ENCODE measurements around the gene SPG11. TPM values are rescaled to one million over a fixed set of nuclear protein-coding genes. Genes with fewer than 3 reads are reported as not detected.
A peak's percentile ranks its signal among the peaks of the same experiment; 100 is the strongest.
"Not testable (repeated sequence)": the region's sequence is repeated elsewhere in the genome, so short reads cannot be mapped to it uniquely, and the experiment has no call there.

Gene SPG11
- total RNA-seq, 1 experiment from 2014 or later, result 36.4 TPM

DNA sequence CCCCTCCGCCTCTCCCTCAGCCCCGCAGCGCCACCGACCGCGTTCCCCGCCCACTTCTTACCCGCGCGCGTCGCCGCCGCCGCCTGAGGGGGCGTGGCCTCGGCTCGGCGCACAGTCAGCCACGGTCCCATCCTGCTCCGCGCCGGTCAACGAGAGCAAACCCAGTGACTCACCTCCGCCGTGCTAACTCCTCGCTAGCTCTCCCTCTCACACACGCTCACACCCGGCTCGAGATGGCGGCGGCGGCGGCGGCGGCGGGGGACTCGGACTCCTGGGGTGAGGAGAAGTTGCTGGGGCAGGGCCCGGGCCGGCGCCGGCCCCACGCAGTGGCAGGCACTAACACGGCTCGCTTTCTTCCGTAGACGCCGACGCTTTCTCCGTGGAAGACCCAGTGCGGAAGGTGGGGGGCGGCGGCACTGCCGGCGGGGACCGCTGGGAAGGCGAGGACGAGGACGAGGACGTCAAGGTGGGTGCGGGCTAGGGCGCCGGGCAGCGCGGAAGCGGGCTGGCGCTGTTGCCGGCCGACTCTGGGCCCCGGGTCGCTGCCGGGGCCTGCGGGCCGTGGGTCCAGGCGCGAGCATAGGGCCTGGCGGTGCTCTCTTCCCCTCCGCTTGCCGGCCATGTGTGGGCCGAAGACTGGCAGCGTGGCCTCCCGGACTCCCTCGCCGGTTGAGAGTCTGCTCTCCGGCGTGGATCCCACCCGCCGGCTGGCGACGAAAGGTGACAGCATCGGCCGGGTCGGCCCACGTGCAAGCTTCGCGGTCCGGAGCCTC, 126.3 kb downstream of the SPG11 start, which contains the start of gene EIF3J:
EIF3J (plus strand) TSS at position 186 of the 773 bp plus-strand sequence; CDS start at position 234, 48 bp downstream.
- H3K27me3 ChIP-seq (ENCODE audit: control insufficient read depth, insufficient read depth, low read length), result no peaks in the 10 kb centered on the region
- H3K4me3 ChIP-seq (ENCODE audit: insufficient read depth, low read depth, low read length), result peak within 1 kb of the TSS; percentile 89
- H3K36me3 ChIP-seq (replicated peaks; ENCODE audit: control insufficient read depth, insufficient read depth, low read length), result peaks cover 5% of the 10 kb centered on the region; the same call in 1 of the 2 replicates
- DNase-seq, result peak; percentile 96

DNA sequence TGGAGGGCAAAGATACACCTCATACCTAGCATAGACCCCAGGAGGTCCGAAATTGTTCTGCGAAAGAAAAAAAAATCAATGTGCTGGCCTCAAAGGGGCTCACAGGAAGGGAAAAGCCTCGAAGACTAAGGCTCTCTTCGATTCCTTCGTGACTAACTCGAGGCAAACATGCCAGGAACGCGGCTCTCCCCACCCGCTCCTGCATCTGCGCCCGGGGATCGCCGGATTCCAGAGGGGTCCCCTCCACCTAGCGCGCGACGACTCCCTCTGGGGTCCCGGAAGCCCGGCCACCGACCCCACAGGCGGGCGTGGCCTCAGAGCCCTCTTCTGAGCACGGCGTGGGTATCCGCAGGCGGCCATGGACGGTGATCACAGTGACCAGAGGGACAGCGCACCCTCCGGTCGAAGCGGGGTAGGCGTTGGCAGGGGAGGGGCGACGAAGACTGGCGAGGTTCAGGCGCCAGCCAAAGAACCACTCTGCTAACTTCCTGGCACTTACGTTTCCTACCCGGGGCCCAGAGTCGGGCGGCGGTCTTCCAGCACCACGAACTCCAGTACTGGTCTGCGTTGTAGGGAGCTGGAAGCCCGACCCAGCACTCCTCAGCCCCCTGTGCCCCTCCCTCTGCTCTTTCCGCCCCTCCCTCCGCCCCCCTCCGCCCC, 127.0 kb downstream of the SPG11 start:
- no peak for DNase-seq
- H3K36me3 ChIP-seq (replicated peaks; ENCODE audit: control insufficient read depth, insufficient read depth, low read length), result peaks cover 5% of the 10 kb centered on the region; the same call in 1 of the 2 replicates

DNA sequence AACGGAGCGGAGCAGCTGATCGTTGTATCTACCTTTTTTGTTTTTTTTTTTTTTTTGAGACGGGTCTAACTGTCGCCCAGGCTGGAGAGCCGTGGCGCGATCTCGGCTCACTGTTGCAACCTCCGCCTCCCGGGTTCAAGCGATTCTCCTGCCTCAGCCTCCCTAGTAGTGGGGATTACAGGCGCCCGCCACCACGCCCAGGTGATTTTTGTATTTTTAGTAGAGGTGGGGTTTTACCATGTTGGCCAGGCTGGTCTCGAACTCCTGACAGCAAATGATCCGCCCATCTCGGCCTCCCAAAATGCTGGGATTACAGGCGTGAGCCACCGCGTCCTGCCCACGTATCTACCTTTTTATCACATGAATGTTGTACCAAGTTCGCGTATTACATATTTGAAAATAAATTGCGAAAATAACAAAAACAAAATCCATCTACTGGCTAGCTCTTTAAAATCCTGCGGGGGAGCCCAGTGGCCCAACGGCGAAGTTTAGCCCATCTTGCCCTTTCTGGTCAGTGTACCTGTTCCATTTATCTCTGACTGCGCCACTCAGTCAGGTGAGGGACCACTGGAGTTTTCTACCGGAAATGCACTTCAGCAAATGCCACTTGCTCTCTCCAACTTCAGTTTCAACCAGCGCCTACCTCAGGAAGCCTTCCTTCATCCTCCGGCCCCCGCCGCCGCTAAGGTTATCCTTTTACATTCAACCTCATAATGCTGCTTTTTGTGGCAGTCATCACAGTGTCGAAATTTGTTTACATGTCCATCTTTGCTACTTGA, 127.8 kb downstream of the SPG11 start:
- Histone ChIP-seq H3K4me3 (ENCODE audit: insufficient read depth, low read depth, low read length) (peak overlapping the region; percentile 89), H3K27me3 (ENCODE audit: control insufficient read depth, insufficient read depth, low read length) (no peaks in the 10 kb centered on the region), H3K36me3 (replicated peaks; ENCODE audit: control insufficient read depth, insufficient read depth, low read length) (peaks cover under 1% of the 10 kb centered on the region; the same call in 1 of the 2 replicates)
- DNase-seq, result peak; percentile 47

More for the DNA sequence above, 127.0 kb downstream of the SPG11 start:
- H3K27me3 ChIP-seq (ENCODE audit: control insufficient read depth, insufficient read depth, low read length), result no peaks in the 10 kb centered on the region
- H3K4me3 ChIP-seq (ENCODE audit: insufficient read depth, low read depth, low read length), result peak overlapping the region; percentile 89

DNA sequence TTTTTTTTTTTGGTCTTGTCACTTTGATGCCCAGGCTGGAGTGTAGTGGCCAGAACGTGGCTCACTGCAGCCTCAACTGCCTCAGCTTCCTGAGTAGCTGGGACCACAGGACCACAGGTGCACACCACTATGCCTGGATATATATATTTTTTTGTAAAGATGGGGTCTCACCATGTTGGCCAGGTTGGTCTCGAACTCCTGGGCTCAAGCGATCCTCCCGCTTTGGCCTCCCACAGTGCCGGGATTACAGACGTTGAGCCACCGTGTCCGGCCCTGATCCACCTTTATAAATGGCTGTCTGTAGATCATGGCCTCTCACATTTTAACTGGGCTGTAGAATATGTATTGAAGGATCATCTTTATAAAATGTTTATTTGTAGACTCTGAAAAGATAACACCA, 128.4 kb downstream of the SPG11 start:
- no peak for DNase-seq
- Histone ChIP-seq H3K27me3 (ENCODE audit: control insufficient read depth, insufficient read depth, low read length) (no peaks in the 10 kb centered on the region), H3K36me3 (replicated peaks; ENCODE audit: control insufficient read depth, insufficient read depth, low read length) (no peaks in the 10 kb centered on the region; the same call in 1 of the 2 replicates), H3K4me3 (ENCODE audit: insufficient read depth, low read depth, low read length) (no peak overlapping the region)

DNA sequence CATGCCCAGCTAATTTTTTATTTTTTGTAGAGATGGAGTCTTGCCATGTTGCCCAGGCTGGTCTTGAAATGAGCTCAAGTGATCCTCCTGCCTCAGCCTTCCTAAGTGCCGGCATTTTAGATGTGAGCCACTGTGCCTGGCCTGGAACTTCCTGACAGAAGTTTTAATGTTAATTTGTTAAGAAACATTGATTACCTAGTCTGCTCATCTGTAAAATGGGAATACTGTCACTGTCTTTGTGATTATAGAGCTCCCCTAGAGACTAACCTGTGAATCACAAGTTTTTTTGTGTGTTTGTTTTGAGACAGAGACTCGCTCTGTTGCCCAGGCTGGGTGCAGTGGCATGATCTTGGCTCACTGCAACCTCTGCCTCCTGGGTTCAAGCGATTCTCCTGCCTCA, 130.8 kb downstream of the SPG11 start:
- no peak for DNase-seq
- Histone ChIP-seq H3K4me3 (ENCODE audit: insufficient read depth, low read depth, low read length) (no peak overlapping the region), H3K36me3 (replicated peaks; ENCODE audit: control insufficient read depth, insufficient read depth, low read length) (no peaks in the 10 kb centered on the region; the same call in 1 of the 2 replicates), H3K27me3 (ENCODE audit: control insufficient read depth, insufficient read depth, low read length) (no peaks in the 10 kb centered on the region)

DNA sequence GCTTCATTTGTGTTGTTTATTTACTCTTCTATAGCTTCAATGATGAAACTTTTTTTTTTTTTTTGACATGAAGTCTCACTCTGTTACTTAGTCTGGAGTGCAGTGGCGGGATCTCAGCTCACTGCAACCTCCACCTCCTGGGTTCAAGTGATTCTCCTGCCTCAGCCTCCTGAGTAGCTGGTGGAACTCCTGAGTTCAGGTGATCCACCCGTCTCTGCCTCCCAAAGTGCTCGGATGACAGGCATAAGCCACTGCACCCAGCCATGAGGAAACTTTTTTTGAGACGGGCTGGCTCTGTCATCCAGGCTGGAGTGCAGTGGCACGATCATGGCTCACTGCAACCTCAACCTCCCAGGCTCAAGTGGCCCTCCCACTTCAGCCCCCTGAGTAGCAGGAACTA, 131.2 kb downstream of the SPG11 start:
- not testable (repeated sequence) for DNase-seq; H3K4me3 ChIP-seq (ENCODE audit: insufficient read depth, low read depth, low read length); H3K27me3 ChIP-seq (ENCODE audit: control insufficient read depth, insufficient read depth, low read length); H3K36me3 ChIP-seq (replicated peaks; ENCODE audit: control insufficient read depth, insufficient read depth, low read length)

DNA sequence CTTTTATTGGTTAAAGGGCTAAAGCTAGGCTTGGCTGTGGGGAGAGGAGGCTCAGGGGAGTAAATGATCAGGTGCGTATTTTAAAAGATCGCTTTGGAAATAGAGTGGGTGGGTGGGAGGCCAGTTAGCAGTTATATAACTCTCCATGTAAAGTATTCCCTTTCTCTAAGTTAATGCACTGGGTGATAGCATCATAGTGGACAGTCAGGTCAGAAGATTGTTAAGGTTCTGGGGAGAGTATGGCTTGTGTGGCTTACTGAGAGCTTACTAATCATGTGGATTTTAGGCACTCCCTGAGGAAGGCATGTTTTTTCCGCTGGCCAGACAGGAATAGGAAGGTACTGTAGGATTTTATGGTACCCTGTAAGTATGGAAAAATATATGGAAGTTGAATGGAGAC, 132.8 kb downstream of the SPG11 start:
- Histone ChIP-seq H3K27me3 (ENCODE audit: control insufficient read depth, insufficient read depth, low read length) (no peaks in the 10 kb centered on the region), H3K36me3 (replicated peaks; ENCODE audit: control insufficient read depth, insufficient read depth, low read length) (no peaks in the 10 kb centered on the region; the same call in 1 of the 2 replicates), H3K4me3 (ENCODE audit: insufficient read depth, low read depth, low read length) (no peak overlapping the region)
- no peak for DNase-seq

DNA sequence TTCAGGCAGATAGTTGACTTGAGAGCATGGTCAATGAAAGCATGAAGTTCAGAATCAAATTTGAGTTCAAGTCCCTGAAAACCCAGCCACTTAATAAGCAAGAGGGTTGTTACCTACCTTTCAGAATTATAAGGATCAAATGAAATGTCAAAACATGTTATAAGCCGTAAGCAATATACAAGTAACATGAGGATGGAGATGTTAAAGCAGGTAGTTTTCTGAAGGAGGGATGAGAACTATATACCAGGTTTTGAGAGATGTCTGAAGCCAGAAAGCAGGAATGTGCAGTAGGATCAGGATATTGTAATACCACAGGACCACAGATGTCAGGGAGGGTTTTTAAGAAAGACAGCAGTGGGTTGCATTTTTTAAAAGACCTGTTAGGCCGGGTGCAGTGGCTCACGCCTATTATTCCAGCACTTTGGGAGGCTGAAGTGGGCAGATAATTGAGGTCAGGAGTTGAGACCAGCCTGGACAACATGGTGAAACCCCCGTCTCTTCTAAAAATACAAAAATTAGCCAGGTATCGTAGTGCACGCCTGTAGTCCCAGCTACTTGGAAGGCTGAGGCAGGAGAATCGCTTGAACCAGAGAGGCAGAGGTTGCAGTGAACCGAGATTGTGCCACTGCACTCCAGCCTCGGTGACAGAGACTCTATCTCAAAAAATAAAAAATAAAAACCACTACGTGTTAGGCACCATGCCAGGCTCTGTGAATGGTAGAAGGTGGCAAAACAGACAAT, 133.4 kb downstream of the SPG11 start:
- DNase-seq, result no peak
- Histone ChIP-seq H3K4me3 (ENCODE audit: insufficient read depth, low read depth, low read length) (no peak overlapping the region), H3K27me3 (ENCODE audit: control insufficient read depth, insufficient read depth, low read length) (no peaks in the 10 kb centered on the region), H3K36me3 (replicated peaks; ENCODE audit: control insufficient read depth, insufficient read depth, low read length) (no peaks in the 10 kb centered on the region; the same call in 1 of the 2 replicates)

DNA sequence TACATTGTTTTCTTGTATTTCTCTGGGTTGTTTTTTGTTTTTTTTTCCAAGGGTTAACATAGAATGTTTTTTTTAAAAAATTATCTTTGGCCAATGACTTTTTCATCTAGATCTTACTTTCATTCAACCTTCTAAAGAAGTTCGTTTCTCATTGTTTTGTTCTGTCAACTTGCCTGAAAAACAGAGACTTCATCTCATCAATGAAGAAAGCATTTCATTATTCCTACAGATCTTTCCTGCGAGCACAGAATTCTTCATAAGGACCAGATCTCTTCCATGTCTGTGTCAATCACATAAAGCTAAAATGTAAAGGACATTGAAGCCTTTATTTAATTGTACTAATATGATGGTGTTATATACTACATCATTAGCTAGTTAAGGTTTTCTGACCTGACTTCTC, 136.2 kb downstream of the SPG11 start:
- DNase-seq, result no peak

DNA sequence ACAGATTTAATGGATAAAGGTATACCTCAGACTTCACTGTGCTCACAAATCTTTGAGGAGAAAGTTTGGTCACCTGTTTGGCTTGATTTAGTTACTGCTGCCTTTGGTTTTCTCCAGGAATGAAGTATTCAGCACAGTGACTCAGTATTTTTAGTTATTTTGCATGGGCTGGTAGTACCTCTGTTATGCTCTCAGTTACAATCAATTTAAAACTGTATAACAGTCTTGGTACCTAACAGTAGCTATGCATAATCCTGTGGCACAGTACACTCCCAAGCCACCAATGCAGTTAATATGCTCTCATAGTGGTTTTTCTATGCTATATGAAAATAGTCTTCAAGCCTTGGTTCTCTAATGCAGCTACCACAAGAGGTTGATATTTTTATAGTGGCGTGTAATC, 138.4 kb downstream of the SPG11 start:
- H3K4me3 ChIP-seq (ENCODE audit: insufficient read depth, low read depth, low read length), result no peak overlapping the region
- H3K36me3 ChIP-seq (replicated peaks; ENCODE audit: control insufficient read depth, insufficient read depth, low read length), result peaks cover 6% of the 10 kb centered on the region
- H3K27me3 ChIP-seq (ENCODE audit: control insufficient read depth, insufficient read depth, low read length), result no peaks in the 10 kb centered on the region
- no peak for DNase-seq

More for the DNA sequence above, 136.2 kb downstream of the SPG11 start:
- peaks cover 6% of the 10 kb centered on the region for H3K36me3 ChIP-seq (replicated peaks; ENCODE audit: control insufficient read depth, insufficient read depth, low read length)
- H3K4me3 ChIP-seq (ENCODE audit: insufficient read depth, low read depth, low read length), result no peak overlapping the region
- H3K27me3 ChIP-seq (ENCODE audit: control insufficient read depth, insufficient read depth, low read length), result no peaks in the 10 kb centered on the region

DNA sequence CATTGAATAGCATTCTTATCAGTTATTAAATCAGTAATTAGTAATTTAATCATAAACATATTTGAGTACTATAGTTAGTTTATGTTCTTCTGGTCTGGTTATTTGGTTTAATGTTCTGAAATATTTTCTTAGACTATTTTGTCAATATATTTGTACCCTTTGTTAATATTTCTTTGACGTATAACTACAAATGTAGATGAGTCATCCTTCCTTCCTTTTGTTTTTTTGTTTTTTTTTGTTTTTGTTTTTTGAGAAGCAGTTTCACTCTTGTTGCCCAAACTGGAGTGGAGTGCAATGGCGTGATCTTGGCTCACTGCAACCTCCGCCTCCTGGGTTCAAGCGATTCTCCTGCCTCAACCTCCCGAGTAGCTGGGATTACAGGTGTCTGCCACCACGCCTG, 143.9 kb downstream of the SPG11 start:
- no peak for DNase-seq
- H3K4me3 ChIP-seq (ENCODE audit: insufficient read depth, low read depth, low read length), result no peak overlapping the region
- no peaks in the 10 kb centered on the region for H3K27me3 ChIP-seq (ENCODE audit: control insufficient read depth, insufficient read depth, low read length)
- peaks cover 8% of the 10 kb centered on the region for H3K36me3 ChIP-seq (replicated peaks; ENCODE audit: control insufficient read depth, insufficient read depth, low read length)

DNA sequence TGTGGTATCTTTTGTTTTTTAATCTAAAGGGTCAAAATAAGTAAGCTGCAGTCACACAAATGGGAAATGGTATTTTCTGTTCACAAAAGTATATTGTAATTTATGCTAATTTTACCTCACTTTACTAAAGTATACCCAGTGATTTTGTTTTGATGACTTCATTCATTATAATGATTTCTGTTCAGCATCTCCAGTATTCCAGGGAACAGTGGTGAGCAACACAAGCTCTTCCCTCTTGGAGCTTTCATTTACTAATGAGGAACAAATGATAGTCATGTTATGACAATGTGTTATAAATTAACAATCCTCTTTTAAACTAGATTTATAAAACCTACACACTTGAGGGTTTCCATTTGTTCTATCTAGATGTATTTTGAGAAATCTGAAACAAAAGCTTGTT, 147.0 kb downstream of the SPG11 start:
- Histone ChIP-seq H3K4me3 (ENCODE audit: insufficient read depth, low read depth, low read length) (no peak overlapping the region), H3K27me3 (ENCODE audit: control insufficient read depth, insufficient read depth, low read length) (no peaks in the 10 kb centered on the region), H3K36me3 (replicated peaks; ENCODE audit: control insufficient read depth, insufficient read depth, low read length) (peaks cover 2% of the 10 kb centered on the region)
- no peak for DNase-seq
